ENCODE measurements around the gene BMP2K. TPM values are rescaled to one million over a fixed set of nuclear protein-coding genes. Genes with fewer than 3 reads are reported as not detected.
A peak's percentile ranks its signal among the peaks of the same experiment; 100 is the strongest.

Gene BMP2K
- total and polyA plus RNA-seq, 12 donors: 4.9 to 36.5 (median 28.1) TPM

GRCh38 chr4:78806943-78807460 is 30.9 kb downstream of the BMP2K start:
- TF ChIP-seq CTCF (IDR thresholded peaks at IDR 0.05): no peak
- WGBS, 2 donors: 93 to 95% methylated on average over 6 of the region's 6 CpGs
- Histone ChIP-seq H3K36me3 (no peaks in the 10 kb centered on the region), H3K4me3 (no peak overlapping the region), H3K27ac (no peak overlapping the region), H3K27me3 (no peaks in the 10 kb centered on the region), H3K9me3 (peaks cover 0 to 36% (median 10%) of the 10 kb centered on the region in 11 donors), H3K4me1 (peaks cover 0 to 30% (median 12%) of the 10 kb centered on the region in 9 donors)
- DNase-seq (no peak), ATAC-seq (no peak)
- intact Hi-C loops (cut with DNase I): no loop called here

GRCh38 chr4:78809295-78809694 is 33.1 kb downstream of the BMP2K start:
- H3K27ac ChIP-seq: no peak overlapping the region
- H3K4me1 ChIP-seq: peaks cover 0 to 34% (median 13%) of the 10 kb centered on the region in 9 donors
- 66 to 69% methylated on average over 2 of the region's 2 CpGs for WGBS, 2 donors
- H3K36me3 ChIP-seq: no peaks in the 10 kb centered on the region
- H3K9me3 ChIP-seq: peaks cover 0 to 36% (median 10%) of the 10 kb centered on the region in 11 donors
- no peak overlapping the region for H3K4me3 ChIP-seq
- ATAC-seq (no peak), DNase-seq (no peak)
- intact Hi-C loops (cut with DNase I): no loop called here
- H3K27me3 ChIP-seq: no peaks in the 10 kb centered on the region
- no peak for TF ChIP-seq CTCF (IDR thresholded peaks at IDR 0.05)

GRCh38 chr4:78809928-78810835 is 34.0 kb downstream of the BMP2K start:
- Histone ChIP-seq H3K4me1 (peaks cover 0 to 34% (median 13%) of the 10 kb centered on the region in 9 donors), H3K9me3 (peaks cover 0 to 32% (median 10%) of the 10 kb centered on the region in 11 donors), H3K36me3 (no peaks in the 10 kb centered on the region), H3K27me3 (no peaks in the 10 kb centered on the region), H3K27ac (no peak overlapping the region), H3K4me3 (no peak overlapping the region)
- DNase-seq (no peak), ATAC-seq (peak in 1 of 8 donors; percentile 70)
- intact Hi-C loops (cut with DNase I): no loop called here
- TF ChIP-seq CTCF (IDR thresholded peaks at IDR 0.05): no peak
- WGBS, 2 donors: 76 to 87% methylated on average over 7 of the region's 7 CpGs

- no peak overlapping the region for H3K27ac ChIP-seq
- H3K4me3 ChIP-seq: no peak overlapping the region
- ATAC-seq (no peak), DNase-seq (no peak)
- no peaks in the 10 kb centered on the region for H3K27me3 ChIP-seq
- intact Hi-C loops (cut with DNase I): no loop called here
- 84% methylated on average over 2 of the region's 2 CpGs for WGBS, 2 donors
- peaks cover 0 to 34% (median 13%) of the 10 kb centered on the region in 9 donors for H3K4me1 ChIP-seq
- H3K9me3 ChIP-seq: peaks cover 0 to 24% (median 10%) of the 10 kb centered on the region in 11 donors
- H3K36me3 ChIP-seq: no peaks in the 10 kb centered on the region
- TF ChIP-seq CTCF (IDR thresholded peaks at IDR 0.05): no peak
Observed at GRCh38 chr4:78811034-78811433, 34.9 kb downstream of the BMP2K start.
